Stimulated activated CD8-positive, alpha-beta memory T cell treated with anti-CD3 and anti-CD28 coated beads, Interleukin-2, amount 100 ng/mL, for 48 hours (primary cell): ENCODE results near the gene EVX1.

Experiments
- DNase-seq, 2 donors: peaks; one replicate each; pipeline ENCODE4 v3.0.0-alpha.2; 2020; ENCODE audit warnings: low read depth in 2 of 2

EVX1 gene

DNA sequence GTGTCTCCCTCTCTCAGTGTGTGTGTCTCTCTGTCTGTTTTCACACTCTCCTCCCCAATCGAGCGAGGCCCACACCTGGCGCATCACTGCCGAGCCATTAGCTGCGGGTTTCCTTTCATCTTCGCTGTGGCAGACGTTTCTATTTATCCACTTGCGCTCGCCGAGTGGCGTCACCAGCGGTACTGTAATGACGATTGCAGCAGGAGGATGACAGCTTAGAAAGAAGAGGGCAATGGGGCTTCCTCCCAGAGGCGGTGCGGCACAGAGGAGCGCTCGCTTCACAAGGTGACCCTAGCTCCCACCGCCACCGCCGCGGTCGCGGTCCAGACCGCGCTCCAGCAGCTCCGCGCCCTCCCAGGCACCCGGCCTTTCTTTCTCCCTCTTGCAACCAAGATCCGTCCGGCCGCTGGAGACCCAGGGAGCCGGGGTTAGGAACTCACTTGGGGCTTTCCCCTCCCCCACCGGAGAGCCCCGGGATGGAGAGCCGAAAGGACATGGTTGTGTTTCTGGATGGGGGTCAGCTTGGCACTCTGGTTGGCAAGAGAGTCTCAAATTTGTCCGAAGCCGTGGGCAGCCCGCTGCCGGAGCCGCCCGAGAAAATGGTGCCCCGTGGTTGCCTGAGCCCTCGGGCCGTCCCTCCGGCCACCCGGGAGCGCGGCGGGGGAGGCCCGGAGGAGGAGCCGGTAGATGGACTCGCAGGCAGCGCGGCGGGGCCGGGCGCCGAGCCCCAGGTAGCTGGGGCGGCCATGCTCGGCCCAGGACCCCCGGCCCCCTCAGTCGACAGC is at the start of gene EVX1:
EVX1 (plus strand) TSS at position 248 of the 785 bp plus-strand sequence; CDS start at position 477, 229 bp downstream.
- DNase-seq = no peak

DNA sequence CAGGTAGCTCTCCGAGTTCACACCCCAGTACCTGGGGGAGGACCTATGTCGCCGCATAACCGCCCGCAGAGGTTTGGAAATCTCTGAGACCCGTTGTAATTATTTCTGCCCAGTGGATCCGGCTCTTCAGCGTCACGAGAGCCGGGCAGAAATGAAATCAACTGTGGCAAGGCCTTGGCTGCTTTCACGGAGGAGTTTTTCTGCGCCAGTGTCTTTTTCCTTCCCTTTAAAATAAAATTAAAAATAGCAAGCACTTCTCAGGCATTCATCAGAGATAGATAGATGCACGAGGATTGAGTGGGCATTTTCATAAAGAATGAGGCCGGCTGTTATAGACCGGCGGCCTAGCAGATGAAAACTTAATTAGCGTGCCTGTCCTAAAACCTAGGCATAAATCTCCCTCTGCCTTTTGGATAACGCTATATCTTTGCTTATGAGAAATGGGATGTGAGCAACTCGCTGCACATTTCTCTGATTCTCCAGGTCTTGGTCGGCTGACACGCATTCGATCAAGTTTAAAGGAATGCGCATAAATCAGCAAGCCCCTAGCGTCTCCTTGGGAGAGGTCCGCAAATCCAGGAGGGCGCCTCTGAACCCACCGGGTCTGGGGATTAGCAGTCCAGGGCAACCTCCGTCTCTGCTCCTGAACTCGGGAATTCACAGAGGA is 49.1 kb upstream of the EVX1 start:
- no peak for DNase-seq

GRCh38 chr7:27194002-27194352 is 48.6 kb upstream of the EVX1 start:
- no peak for DNase-seq

- DNase-seq = no peak
Observed at GRCh38 chr7:27194686-27195379, 47.8 kb upstream of the EVX1 start.

DNA sequence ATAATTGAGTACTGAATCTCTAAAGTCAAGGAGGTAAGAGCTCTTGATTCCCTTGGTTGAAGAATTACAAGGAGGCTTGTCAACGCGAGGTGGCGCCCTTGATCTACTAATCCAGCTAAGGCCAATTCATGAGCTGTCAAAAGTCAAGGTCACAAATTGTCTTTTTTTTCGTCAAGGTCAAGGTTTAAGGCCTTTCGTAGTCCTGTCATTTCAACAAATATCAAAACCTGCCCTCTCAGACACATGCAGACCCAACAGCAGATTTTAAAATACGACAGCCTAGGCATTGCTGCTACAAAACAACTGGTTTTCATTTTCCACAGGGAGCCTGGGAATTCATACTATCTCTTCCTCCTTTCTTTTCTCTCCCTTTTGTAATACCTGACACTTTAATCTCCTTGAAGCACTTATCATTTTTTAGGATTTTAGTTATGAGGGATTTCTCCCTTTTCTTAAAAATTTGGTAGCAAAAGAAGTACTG is 46.3 kb upstream of the EVX1 start:
- DNase-seq = peak; percentile 68 to 78

DNA sequence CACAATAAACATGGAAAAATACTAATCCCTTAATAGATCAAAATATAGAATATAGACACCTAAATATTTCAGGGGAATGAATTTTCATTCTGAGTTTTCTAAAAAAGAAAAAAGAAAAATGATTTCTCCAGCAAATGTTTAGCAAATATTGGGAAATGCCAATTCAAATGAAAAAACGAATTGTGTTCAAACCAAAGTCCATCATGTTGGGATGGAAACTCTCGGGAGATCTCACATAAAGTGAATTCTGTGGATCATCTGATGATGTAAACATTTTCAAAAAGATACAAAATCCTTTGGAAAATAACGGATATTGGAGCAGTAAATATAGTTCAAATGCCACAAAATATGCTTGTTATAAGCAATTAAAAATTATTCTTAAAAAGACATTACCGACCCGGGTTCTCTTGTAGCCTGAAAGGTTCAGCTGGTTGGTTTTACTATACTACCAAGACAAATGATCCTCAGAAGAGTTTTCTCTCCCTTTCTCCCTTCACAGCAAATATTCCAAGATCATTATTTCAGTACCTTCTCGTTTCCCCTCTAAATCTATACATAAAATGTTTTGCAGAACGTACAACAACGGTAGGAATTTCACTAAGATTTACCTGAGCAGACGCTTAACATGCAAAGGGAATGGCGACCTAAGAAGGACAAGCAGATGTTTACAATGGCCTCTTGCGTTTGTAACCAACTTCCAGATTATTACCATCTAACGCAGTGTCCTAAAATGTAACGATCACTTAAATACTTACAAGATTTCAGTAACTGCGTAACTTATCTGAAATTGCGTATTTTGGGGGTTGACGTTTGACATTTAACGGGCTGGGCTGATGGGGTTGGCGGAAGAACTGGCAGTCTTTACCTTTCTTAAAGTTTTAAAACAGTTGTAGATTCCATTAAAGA is 45.2 kb upstream of the EVX1 start:
- no peak for DNase-seq

DNA sequence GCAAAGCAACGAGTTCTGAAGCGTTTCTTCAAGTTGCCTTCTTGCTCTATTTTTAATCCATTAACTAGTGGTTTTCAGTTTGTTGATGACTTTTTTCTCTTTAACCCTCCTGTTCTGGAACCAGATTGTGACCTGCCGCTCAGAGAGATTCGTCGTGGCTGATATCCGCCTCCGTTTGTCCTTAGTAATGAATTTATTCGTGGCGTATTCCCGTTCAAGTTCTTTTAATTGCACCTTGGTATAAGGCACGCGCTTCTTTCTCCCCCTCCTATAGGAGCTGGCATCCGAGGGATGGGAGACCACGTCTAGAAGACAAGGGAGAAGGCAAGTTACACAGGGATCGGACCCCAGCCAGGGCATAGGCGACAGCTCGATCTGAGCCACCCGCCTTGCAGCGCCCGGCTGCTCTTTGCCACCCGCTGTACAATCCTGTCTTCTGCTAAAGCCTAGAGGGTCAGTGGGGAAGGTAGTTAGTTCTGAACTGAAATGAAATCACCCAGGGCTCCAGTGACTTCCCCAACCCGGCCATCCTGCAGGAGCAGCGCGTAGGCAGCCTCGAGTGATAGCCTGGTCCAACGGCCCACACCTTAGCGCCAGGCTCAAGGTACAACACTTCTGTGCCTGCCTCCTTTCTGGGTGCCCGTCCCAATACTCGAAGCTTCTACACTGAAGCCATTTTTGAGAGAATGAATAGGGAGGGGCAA is 44.3 kb upstream of the EVX1 start:
- no peak for DNase-seq

- DNase-seq = no peak
Observed at GRCh38 chr7:27198871-27199801, 43.5 kb upstream of the EVX1 start.

DNA sequence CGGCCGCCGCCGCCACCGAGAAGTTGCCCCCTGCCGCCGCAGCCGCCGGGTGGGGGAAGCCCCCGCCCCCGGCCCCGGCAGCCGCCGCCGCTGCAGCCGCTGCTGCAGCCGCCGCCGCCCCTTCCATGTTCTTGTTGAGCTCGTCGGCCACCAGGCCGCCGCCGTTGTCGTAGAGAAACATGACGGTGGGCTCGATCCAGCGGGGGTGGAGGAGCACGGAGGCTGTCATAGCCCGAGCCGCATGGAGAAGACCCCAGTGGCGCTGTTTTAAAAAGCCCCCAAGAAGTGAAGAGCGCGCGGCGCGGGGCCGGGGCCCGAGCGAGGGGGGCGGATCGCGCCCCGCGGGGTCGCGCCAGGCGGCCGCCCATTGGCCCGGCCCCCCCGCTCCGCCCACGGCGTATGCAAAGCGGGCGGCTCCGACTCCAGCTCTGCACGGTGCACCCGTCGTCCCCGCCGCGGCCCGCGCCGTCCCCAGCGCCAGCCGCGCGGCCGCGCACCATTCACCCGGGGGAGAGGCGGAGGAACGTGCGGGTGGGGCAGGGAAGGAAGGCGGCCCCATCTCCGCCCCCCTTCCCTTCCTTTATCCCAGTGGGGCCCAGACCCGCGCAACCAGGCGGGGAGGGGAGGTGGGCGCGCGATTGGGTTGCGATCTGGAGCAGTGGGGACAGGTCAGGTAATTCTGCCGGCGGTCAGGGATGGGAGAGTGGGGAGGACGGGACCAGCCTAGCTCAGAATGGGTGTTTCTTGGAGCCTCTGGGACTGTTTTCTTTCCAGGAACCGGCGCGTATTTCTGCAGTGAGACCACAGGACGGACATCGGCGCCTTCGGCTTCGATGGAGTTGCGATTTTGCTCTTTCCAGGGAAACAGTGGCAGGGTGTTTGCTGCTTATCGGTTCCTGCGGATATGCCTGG is 42.5 kb upstream of the EVX1 start, which contains the start of gene HOXA13:
HOXA13 (minus strand) TSS at position 243 of the 912 bp plus-strand sequence; CDS start at position 229, 14 bp downstream.
- no peak for DNase-seq

- DNase-seq = no peak
Observed at GRCh38 chr7:27200761-27201579, 41.6 kb upstream of the EVX1 start.

DNA sequence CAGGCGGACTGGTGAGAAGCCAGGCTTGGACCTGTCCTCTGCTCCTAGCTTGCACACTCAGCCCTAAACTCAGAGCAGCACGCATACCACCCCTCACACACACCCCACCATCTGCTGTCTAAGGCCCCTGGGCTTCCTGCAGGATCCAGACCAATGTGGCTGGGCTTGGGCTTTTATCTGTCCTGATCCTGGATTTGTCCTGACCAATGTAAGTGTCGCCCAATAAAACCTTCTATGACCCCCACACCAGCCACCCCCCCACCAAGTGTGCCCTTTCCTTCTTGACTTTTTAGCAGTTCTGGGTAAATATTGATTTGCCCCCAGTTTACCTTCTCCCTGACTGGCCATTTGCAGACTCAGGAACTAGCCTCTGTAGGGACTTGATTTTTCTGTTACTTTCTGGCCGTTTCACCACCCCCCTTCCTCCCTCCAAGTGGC is 41.0 kb upstream of the EVX1 start:
- DNase-seq = no peak

GRCh38 chr7:27202018-27202861 is 40.4 kb upstream of the EVX1 start:
- no peak for DNase-seq

DNA sequence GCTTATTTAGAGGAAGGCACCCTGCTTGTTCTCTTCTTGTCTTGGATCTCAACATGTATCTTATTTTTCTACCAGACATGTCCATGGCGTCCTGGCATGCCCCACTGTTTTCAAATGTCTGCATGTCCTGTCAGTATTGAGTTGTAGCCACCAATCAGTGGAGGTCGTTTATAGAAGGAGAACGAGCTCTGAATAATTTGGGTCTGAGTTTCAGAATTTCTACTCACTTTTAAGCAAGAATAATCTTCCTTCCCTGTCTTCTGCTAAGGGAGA is 39.8 kb upstream of the EVX1 start:
- no peak for DNase-seq

DNA sequence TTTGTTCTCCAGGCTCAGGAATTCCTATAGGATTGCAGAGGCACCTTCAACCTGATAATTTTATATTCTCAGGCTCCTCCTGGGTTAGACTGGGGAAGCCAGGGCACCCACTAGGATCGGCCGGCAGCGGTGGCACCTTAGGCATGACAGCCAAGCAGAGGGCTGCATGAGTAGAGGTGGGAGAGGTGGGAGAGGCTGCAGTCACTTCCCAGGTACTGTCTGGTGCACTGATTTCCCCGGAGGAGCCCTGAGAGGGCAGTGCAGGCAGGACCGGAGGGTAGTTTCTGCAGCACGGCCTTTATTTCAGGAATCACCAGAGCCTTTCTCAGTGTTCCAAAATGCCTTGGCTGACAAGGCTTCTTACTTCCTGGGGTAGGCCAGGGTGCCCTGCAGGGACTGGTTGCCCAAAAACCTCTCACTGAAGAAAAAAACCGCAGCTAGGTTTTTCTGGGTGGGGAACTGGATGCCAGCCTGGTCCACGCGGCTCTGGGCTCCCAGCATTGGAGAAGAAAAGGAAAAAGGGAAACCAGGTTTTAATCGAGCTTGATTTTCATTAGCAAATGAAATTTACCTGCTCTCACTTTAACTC is 39.1 kb upstream of the EVX1 start:
- no peak for DNase-seq

GRCh38 chr7:27203964-27204594 is 38.5 kb upstream of the EVX1 start:
- DNase-seq = no peak

DNA sequence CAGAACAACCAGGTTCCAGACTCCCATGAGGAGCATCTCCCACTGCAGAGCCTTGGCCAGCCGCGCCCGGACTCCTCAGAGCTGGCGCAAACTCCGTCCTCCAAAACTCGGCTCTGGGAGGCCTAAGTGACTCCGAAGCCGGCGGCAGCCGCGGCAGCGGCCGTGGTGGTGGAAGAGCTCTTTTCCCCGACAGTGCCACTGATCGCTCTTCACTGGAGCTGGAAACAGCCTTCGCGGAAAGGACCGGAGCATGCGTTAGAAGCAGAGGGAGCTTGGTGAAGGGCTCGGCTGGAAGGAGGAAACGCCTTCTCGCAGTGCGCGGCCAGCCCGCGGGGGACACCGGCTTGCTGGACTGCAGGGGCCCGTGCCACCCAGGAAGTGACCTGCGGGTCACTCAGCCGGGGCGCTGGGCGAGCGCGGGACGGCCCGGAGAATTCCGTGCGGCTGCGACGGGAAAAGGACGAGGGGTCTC is 37.7 kb upstream of the EVX1 start:
- no peak for DNase-seq
